ENCODE measurements around the gene HOXB2. TPM values are rescaled to one million over a fixed set of nuclear protein-coding genes. Genes with fewer than 3 reads are reported as not detected.
A peak's percentile ranks its signal among the peaks of the same experiment; 100 is the strongest.

Gene HOXB2
- total and polyA plus RNA-seq, 9 of the 15 experiments (the other 6 are each of a cell fraction or from before 2014, with no cell fraction given): 2.1 to 97.7 (median 21.2) TPM

DNA sequence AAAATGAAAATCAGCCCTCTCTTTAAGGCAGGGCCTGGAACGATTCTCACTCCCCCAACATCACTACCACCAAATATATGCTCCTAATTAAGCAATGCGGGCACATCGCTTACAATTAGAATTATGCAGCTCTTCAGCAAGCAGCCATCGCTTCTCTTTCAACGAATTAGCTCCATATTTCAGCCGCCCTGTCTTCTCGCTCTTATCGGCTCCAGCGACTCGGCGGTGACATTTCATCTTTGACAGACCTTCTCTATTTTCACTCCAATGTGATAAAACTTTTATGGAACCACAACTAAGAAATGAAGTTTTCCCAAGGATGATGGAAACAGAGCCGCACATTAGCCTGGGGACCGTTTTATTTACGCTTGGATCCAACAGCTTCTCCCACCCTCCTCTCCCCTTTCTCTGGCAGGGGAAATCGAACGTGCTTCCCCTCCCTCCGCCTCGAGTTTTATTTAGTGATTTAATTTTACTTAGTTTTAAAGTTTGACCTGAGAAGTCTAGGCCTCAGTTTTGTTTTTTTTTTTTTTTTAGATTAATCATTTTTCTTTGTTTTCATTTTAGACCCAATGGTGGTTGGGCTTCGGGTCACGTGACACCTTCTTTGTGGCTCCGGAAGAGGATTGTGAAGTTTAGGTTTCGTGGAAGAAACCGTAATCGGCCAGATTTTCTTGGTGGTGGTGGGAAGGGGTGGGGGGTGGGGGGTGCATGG is 3.1 kb upstream of the HOXB2 start (continued):
- TF ChIP-seq, protein P1, sequence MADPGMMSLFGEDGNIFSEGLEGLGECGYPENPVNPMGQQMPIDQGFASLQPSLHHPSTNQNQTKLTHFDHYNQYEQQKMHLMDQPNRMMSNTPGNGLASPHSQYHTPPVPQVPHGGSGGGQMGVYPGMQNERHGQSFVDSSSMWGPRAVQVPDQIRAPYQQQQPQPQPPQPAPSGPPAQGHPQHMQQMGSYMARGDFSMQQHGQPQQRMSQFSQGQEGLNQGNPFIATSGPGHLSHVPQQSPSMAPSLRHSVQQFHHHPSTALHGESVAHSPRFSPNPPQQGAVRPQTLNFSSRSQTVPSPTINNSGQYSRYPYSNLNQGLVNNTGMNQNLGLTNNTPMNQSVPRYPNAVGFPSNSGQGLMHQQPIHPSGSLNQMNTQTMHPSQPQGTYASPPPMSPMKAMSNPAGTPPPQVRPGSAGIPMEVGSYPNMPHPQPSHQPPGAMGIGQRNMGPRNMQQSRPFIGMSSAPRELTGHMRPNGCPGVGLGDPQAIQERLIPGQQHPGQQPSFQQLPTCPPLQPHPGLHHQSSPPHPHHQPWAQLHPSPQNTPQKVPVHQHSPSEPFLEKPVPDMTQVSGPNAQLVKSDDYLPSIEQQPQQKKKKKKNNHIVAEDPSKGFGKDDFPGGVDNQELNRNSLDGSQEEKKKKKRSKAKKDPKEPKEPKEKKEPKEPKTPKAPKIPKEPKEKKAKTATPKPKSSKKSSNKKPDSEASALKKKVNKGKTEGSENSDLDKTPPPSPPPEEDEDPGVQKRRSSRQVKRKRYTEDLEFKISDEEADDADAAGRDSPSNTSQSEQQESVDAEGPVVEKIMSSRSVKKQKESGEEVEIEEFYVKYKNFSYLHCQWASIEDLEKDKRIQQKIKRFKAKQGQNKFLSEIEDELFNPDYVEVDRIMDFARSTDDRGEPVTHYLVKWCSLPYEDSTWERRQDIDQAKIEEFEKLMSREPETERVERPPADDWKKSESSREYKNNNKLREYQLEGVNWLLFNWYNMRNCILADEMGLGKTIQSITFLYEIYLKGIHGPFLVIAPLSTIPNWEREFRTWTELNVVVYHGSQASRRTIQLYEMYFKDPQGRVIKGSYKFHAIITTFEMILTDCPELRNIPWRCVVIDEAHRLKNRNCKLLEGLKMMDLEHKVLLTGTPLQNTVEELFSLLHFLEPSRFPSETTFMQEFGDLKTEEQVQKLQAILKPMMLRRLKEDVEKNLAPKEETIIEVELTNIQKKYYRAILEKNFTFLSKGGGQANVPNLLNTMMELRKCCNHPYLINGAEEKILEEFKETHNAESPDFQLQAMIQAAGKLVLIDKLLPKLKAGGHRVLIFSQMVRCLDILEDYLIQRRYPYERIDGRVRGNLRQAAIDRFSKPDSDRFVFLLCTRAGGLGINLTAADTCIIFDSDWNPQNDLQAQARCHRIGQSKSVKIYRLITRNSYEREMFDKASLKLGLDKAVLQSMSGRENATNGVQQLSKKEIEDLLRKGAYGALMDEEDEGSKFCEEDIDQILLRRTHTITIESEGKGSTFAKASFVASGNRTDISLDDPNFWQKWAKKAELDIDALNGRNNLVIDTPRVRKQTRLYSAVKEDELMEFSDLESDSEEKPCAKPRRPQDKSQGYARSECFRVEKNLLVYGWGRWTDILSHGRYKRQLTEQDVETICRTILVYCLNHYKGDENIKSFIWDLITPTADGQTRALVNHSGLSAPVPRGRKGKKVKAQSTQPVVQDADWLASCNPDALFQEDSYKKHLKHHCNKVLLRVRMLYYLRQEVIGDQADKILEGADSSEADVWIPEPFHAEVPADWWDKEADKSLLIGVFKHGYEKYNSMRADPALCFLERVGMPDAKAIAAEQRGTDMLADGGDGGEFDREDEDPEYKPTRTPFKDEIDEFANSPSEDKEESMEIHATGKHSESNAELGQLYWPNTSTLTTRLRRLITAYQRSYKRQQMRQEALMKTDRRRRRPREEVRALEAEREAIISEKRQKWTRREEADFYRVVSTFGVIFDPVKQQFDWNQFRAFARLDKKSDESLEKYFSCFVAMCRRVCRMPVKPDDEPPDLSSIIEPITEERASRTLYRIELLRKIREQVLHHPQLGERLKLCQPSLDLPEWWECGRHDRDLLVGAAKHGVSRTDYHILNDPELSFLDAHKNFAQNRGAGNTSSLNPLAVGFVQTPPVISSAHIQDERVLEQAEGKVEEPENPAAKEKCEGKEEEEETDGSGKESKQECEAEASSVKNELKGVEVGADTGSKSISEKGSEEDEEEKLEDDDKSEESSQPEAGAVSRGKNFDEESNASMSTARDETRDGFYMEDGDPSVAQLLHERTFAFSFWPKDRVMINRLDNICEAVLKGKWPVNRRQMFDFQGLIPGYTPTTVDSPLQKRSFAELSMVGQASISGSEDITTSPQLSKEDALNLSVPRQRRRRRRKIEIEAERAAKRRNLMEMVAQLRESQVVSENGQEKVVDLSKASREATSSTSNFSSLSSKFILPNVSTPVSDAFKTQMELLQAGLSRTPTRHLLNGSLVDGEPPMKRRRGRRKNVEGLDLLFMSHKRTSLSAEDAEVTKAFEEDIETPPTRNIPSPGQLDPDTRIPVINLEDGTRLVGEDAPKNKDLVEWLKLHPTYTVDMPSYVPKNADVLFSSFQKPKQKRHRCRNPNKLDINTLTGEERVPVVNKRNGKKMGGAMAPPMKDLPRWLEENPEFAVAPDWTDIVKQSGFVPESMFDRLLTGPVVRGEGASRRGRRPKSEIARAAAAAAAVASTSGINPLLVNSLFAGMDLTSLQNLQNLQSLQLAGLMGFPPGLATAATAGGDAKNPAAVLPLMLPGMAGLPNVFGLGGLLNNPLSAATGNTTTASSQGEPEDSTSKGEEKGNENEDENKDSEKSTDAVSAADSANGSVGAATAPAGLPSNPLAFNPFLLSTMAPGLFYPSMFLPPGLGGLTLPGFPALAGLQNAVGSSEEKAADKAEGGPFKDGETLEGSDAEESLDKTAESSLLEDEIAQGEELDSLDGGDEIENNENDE (IDR thresholded peaks at IDR 0.05; ENCODE audit: low read depth, low read length): no peak
- TF ChIP-seq ZNF780A (CRISPR knock-in tag; IDR thresholded peaks at IDR 0.05): no peak
- no peak for TF ChIP-seq ZBTB1 (CRISPR knock-in tag; IDR thresholded peaks at IDR 0.05; ENCODE audit: borderline replicate concordance, low read depth)
- TF ChIP-seq CXXC5 (CRISPR knock-in tag; IDR thresholded peaks at IDR 0.05): peak; percentile 39; the same call in 1 of the 2 replicates
- no peak for TF ChIP-seq BRF1 (IDR thresholded peaks at IDR 0.05; ENCODE audit: borderline replicate concordance, extremely low read depth, insufficient read length)
- 0 out of 2 replicates have a peak, but pooled peaks have one; percentile 28 for TF ChIP-seq GTF2A2 (tag; IDR thresholded peaks at IDR 0.05)
- TF ChIP-seq, protein P2, sequence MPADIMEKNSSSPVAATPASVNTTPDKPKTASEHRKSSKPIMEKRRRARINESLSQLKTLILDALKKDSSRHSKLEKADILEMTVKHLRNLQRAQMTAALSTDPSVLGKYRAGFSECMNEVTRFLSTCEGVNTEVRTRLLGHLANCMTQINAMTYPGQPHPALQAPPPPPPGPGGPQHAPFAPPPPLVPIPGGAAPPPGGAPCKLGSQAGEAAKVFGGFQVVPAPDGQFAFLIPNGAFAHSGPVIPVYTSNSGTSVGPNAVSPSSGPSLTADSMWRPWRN (IDR thresholded peaks at IDR 0.05; ENCODE audit: low read depth): no peak
- TF ChIP-seq, protein P3, sequence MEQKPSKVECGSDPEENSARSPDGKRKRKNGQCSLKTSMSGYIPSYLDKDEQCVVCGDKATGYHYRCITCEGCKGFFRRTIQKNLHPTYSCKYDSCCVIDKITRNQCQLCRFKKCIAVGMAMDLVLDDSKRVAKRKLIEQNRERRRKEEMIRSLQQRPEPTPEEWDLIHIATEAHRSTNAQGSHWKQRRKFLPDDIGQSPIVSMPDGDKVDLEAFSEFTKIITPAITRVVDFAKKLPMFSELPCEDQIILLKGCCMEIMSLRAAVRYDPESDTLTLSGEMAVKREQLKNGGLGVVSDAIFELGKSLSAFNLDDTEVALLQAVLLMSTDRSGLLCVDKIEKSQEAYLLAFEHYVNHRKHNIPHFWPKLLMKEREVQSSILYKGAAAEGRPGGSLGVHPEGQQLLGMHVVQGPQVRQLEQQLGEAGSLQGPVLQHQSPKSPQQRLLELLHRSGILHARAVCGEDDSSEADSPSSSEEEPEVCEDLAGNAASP (IDR thresholded peaks at IDR 0.05): no peak
- TF ChIP-seq EGR1 (conservative IDR thresholded peaks at IDR 0.05): peak; percentile 57
- TF ChIP-seq BRD4 (IDR thresholded peaks at IDR 0.05): peak; percentile 15; the same call in 1 of the 2 replicates
- TF ChIP-seq NBN (IDR thresholded peaks at IDR 0.05; ENCODE audit: low read depth): 0 out of 2 replicates have a peak, but pooled peaks have one; percentile 29
- TF ChIP-seq ZBTB7A (IDR thresholded peaks at IDR 0.05; ENCODE audit: borderline replicate concordance, control insufficient read depth, low read depth, low read length): peak; percentile 61; the same call in 1 of the 2 replicates
- TF ChIP-seq ELF2 (CRISPR knock-in tag; IDR thresholded peaks at IDR 0.05): no peak
- peak; percentile 76 for TF ChIP-seq DPF2 (IDR thresholded peaks at IDR 0.05)
- TF ChIP-seq GABPB2 (CRISPR knock-in tag; conservative IDR thresholded peaks at IDR 0.05): no peak
- peak; percentile 33 for TF ChIP-seq EP400 (IDR thresholded peaks at IDR 0.05)
